IMR-90 (cell line): ENCODE results near the gene COL25A1. TPM values are rescaled to one million over a fixed set of nuclear protein-coding genes. Genes with fewer than 3 reads are reported as not detected.

ENCODE experiments used
- ATAC-seq: fragments of 200-7000 bp; cut with Tn5 transposase; 2 replicates; pipeline ENCODE4 v1.9.1; 2020; ENCODE audit warnings: low read depth, mild to moderate bottlenecking, moderate library complexity
- BruUV-seq: library from RNA; stranded (reverse); fragments of 400-500 nt; replicated peaks from 2 replicates; lab custom pipeline; 2021; lab: Mats Ljungman, UMichigan
- CTCF ChIA-PET: fragments of 300-600 bp; formaldehyde crosslinking; extraction: SDS; loops from one replicate; lab custom pipeline; 2021; ENCODE audit warnings: antibody characterized with exemption; lab: Yijun Ruan, JAX
- POLR2A ChIA-PET: fragments of 300-600 bp; sonication (Branson Sonifier 250); formaldehyde crosslinking; loops from one replicate; lab custom pipeline; 2022; ENCODE audit warnings: antibody characterized with exemption; ENCODE audit not compliant: unreplicated experiment; lab: Charles Lee
- DNase-seq: peaks from one replicate; pipeline ENCODE4 v3.0.0; 2013
- H2AFZ ChIP-seq: replicated peaks from 2 replicates; pipeline ENCODE3; 2013; ENCODE audit warnings: low read length, mild to moderate bottlenecking; ENCODE audit not compliant: poor library complexity
- H2AK5ac ChIP-seq: 2 replicates; pipeline ENCODE4 v1.6.1; 2013; ENCODE audit warnings: low read depth, low read length, inconsistent platforms
- H2AK9ac ChIP-seq: replicated peaks from 2 replicates; pipeline ENCODE3; 2013; ENCODE audit warnings: mild to moderate bottlenecking, low read depth, low read length, moderate library complexity; ENCODE audit not compliant: poor library complexity
- H2BK120ac ChIP-seq: 2 replicates; pipeline ENCODE4 v1.6.1; 2013; ENCODE audit warnings: low read depth, low read length, inconsistent platforms
- H2BK15ac ChIP-seq: 3 replicates; pipeline ENCODE4 v1.6.1; 2013; ENCODE audit warnings: low read depth, low read length, inconsistent platforms
- H2BK20ac ChIP-seq: 2 replicates; pipeline ENCODE4 v1.6.1; 2013; ENCODE audit warnings: low read depth, mild to moderate bottlenecking, inconsistent platforms, low read length, moderate library complexity
- H2BK5ac ChIP-seq: 2 replicates; pipeline ENCODE4 v1.6.1; 2013; ENCODE audit warnings: mild to moderate bottlenecking, low read depth, low read length, inconsistent platforms; ENCODE audit not compliant: poor library complexity, severe bottlenecking
- H3K14ac ChIP-seq: replicated peaks from 2 replicates; pipeline ENCODE4 v1.6.1; 2013; ENCODE audit warnings: low read depth, low read length, inconsistent platforms
- H3K18ac ChIP-seq: 2 replicates; pipeline ENCODE4 v1.6.1; 2013; ENCODE audit warnings: low read depth, low read length, control low read depth
- H3K23ac ChIP-seq: 2 replicates; pipeline ENCODE4 v1.6.1; 2013; ENCODE audit warnings: low read depth, low read length, inconsistent platforms
- H3K27ac ChIP-seq: 2 replicates; pipeline ENCODE4 v1.5.1; 2013; ENCODE audit warnings: mild to moderate bottlenecking, control low read depth, low read length; ENCODE audit not compliant: insufficient read depth
- H3K27me3 ChIP-seq: 2 replicates; pipeline ENCODE4 v1.6.1; 2013; ENCODE audit warnings: low read length; ENCODE audit not compliant: control insufficient read depth, insufficient read depth
- H3K36me3 ChIP-seq: 2 replicates; pipeline ENCODE4 v1.6.1; 2013; ENCODE audit warnings: low read length, mixed read lengths; ENCODE audit not compliant: control insufficient read depth, insufficient read depth
- H3K4ac ChIP-seq: 2 replicates; pipeline ENCODE4 v1.6.1; 2013; ENCODE audit warnings: low read depth, low read length, inconsistent platforms
- H3K4me1 ChIP-seq: 2 replicates; pipeline ENCODE4 v1.6.1; 2013; ENCODE audit warnings: low read length, mixed read lengths; ENCODE audit not compliant: control insufficient read depth, insufficient read depth
- H3K4me2 ChIP-seq: 2 replicates; pipeline ENCODE4 v1.6.1; 2013; ENCODE audit warnings: low read depth, mild to moderate bottlenecking, control low read depth, low read length, moderate library complexity
- H3K4me3 ChIP-seq: 2 replicates; pipeline ENCODE4 v1.5.1; 2013; ENCODE audit warnings: low read depth, mild to moderate bottlenecking, control low read depth, low read length, moderate library complexity; ENCODE audit not compliant: insufficient read depth
- H3K56ac ChIP-seq: 2 replicates; pipeline ENCODE4 v1.6.1; 2013; ENCODE audit warnings: low read length, inconsistent platforms; ENCODE audit not compliant: insufficient read depth; ENCODE audit errors: extremely low read depth
- H3K79me1 ChIP-seq, 2 experiments: 2 replicates each; pipeline ENCODE4 v1.6.1; 2013; ENCODE audit warnings: low read length in 2 of 2, inconsistent platforms in 1 of 2, low read depth in 1 of 2
- H3K9ac ChIP-seq: 2 replicates; pipeline ENCODE4 v1.6.1; 2013; ENCODE audit warnings: low read depth, low read length, control low read depth
- H3K9me1 ChIP-seq: 2 replicates; pipeline ENCODE4 v1.6.1; 2013; ENCODE audit warnings: low read length, inconsistent platforms; ENCODE audit not compliant: insufficient read depth
- H3K9me3 ChIP-seq: 2 replicates; pipeline ENCODE4 v1.6.1; 2013; ENCODE audit warnings: low read length; ENCODE audit not compliant: control insufficient read depth, insufficient read depth
- H4K20me1 ChIP-seq: 2 replicates; pipeline ENCODE4 v1.6.1; 2013; ENCODE audit warnings: low read length, inconsistent platforms; ENCODE audit not compliant: insufficient read depth
- H4K5ac ChIP-seq: 2 replicates; pipeline ENCODE4 v1.6.1; 2013; ENCODE audit warnings: mild to moderate bottlenecking, low read depth, low read length, control low read depth
- H4K8ac ChIP-seq, 2 experiments: 2 replicates each; pipeline ENCODE4 v1.6.1; 2013; ENCODE audit warnings: low read depth in 2 of 2, low read length in 2 of 2, control low read depth in 1 of 2, inconsistent platforms in 1 of 2
- H4K91ac ChIP-seq: 2 replicates; pipeline ENCODE4 v1.6.1; 2013; ENCODE audit warnings: low read depth, low read length, inconsistent platforms; ENCODE audit not compliant: insufficient read depth
- MAZ ChIP-seq: IDR thresholded peaks from 2 replicates; pipeline ENCODE4 v1.6.1; 2012; ENCODE audit warnings: low read depth, mild to moderate bottlenecking, low read length, improper control_type of control experiment, moderate library complexity, borderline replicate concordance
- WGBS, 2 experiments: methylation state at CpG; one replicate each; pipeline versions ENCODE4 v1.1.5 to v1.1.7; 2013; ENCODE audit warnings: missing lambda C conversion rate in 2 of 2; ENCODE audit not compliant: insufficient read length in 1 of 2; ENCODE audit errors: extremely low coverage in 2 of 2; 5-methylcytosine and 5-hydroxymethylcytosine counted together
- dilution Hi-C: fragments of 300-500 bp; cut with HindIII; formaldehyde crosslinking; loops from one replicate; pipeline ENCODE4 v1.14.3; 2018; ENCODE audit warnings: low sequenced_read_pairs; ENCODE audit not compliant: unreplicated experiment
- in situ Hi-C: fragments of 300-500 bp; cut with MboI; formaldehyde crosslinking; loops from 3 replicates; pipeline ENCODE4 v1.14.3; 2019; ENCODE audit warnings: low sequenced_read_pairs, inconsistent platforms, mixed read lengths
- intact Hi-C: fragments of 100-400 bp; cut with micrococcal nuclease; formaldehyde crosslinking; loops from 2 replicates; pipeline ENCODE4 v1.10.0; 2022
- polyA plus RNA-seq, 3 experiments: library from polyadenylated mRNA; depleted of rRNA; stranded (reverse); fragments of >200 nt; gene quantifications; 2 replicates each; pipeline ENCODE4 v1.2.3, GENCODE V29; 2012; ENCODE audit warnings: low replicate concordance in 1 of 3
- total RNA-seq: library from RNA; depleted of rRNA; stranded (reverse); fragments of >200 nt; gene quantifications from 2 replicates; pipeline ENCODE4 v1.2.3, GENCODE V29; 2012

COL25A1 gene
- total and polyA plus RNA-seq, 2 of the 4 experiments (the other 2 are of a cell fraction): under 0.01 to 0.05 TPM

DNA sequence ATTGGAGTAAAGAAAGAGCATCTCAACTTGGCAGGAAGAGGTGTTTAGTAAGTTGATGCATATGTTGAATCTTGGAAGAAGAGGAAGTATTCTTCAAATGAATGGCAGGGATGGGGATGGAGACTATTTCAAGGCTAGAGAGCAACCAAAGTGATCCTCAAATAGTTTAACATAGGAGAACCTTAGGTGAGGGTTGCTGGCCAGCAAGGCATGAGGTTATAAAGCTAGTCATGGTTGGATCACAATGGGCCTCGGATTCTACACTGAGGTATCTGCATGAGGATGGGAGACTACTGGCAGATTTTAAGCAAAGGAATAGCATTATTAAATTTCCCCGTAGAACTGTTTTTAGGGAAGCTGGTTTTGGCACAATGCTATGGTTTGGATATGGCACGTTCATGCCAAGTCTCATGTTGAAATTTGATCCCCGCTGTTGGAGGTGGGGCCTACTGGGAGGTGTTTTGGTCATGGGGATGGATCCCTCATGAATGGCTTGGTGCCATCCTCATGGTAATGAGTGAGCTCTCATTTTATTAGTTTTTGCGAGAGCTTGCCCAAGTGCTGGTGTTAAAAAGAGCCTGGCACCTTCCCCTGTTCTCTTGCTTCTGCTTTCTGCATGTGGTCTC, 497.7 kb downstream of the COL25A1 start:
- Histone ChIP-seq H3K9me1 (no peaks in the 10 kb centered on the region), H3K56ac (no peak overlapping the region), H3K4me1 (no peaks in the 10 kb centered on the region), H2BK120ac (no peak overlapping the region), H4K91ac (no peak overlapping the region), H2BK15ac (no peak overlapping the region), H3K79me1 (no peaks in the 10 kb centered on the region), H3K4ac (no peak overlapping the region), H4K5ac (no peak overlapping the region), H2AK5ac (no peak overlapping the region), H2AFZ (no peak overlapping the region), H3K23ac (no peak overlapping the region), H3K14ac (no peak overlapping the region), H3K4me3 (no peak overlapping the region), H4K20me1 (no peaks in the 10 kb centered on the region), H3K9ac (no peak overlapping the region), H2BK20ac (no peak overlapping the region), H4K8ac (no peak overlapping the region), H3K4me2 (no peak overlapping the region), H3K9me3 (no peaks in the 10 kb centered on the region), H3K36me3 (no peaks in the 10 kb centered on the region), H3K27ac (no peak overlapping the region), H2BK5ac (no peak overlapping the region), H2AK9ac (no peak overlapping the region), H3K18ac (no peak overlapping the region), H3K27me3 (peaks cover 2% of the 10 kb centered on the region; the same call in 1 of the 2 replicates)
- no peak for ATAC-seq
- dilution Hi-C loops: no loop called here
- DNase-seq: no peak
- intact Hi-C loops: no loop called here
- BruUV-seq: no TSS peak
- no peak for TF ChIP-seq MAZ
- CTCF ChIA-PET: interaction anchor here (1.4 kb wide), 1 partner anchor 26 kb away, joined by 5 read pairs; no protein-coding TSS in a partner anchor
- in situ Hi-C loops: no loop called here
- 37% methylated on average over 2 of the region's 5 CpGs; no CpG with 5 or more reads in 1 of the 2 experiments for WGBS, 2 experiments
- POLR2A ChIA-PET: no interaction called here
